Stimulated activated CD4-positive, alpha-beta T cell treated with anti-CD3 and anti-CD28 coated beads, Interleukin-1b, Interleukin-23, amount 100 ng/mL, for 48 hours (primary cell): ENCODE results near the gene PYY.
"Not testable (repeated sequence)": the region's sequence is repeated elsewhere in the genome, so short reads cannot be mapped to it uniquely, and the experiment has no call there.

Experiments used
- DNase-seq: peaks from one replicate; pipeline ENCODE4 v3.0.0-alpha.2; 2020

The PYY gene

GRCh38 chr17:43978078-43978477 lies 24.3 kb upstream of the PYY start:
- no peak for DNase-seq

- no peak for DNase-seq
These were observed 23.5 kb upstream of the PYY start for GRCh38 chr17:43976963-43977837.

- no peak for DNase-seq
These were observed 22.2 kb upstream of the PYY start for GRCh38 chr17:43975898-43976297.

GRCh38 chr17:43974382-43975266 lies 20.9 kb upstream of the PYY start:
- DNase-seq: no peak

- DNase-seq: not testable (repeated sequence)
These were observed 18.9 kb upstream of the PYY start for GRCh38 chr17:43972444-43973212.

GRCh38 chr17:43971436-43971835 lies 17.7 kb upstream of the PYY start:
- not testable (repeated sequence) for DNase-seq

GRCh38 chr17:43970366-43970765 lies 16.6 kb upstream of the PYY start:
- DNase-seq: no peak

GRCh38 chr17:43967251-43967875 lies 13.6 kb upstream of the PYY start:
- DNase-seq: no peak

GRCh38 chr17:43966276-43966675 lies 12.5 kb upstream of the PYY start:
- no peak for DNase-seq

GRCh38 chr17:43962479-43962878 lies 8.7 kb upstream of the PYY start:
- DNase-seq: no peak

GRCh38 chr17:43961954-43962353 lies 8.2 kb upstream of the PYY start:
- no peak for DNase-seq

- DNase-seq: not testable (repeated sequence)
These were observed 7.6 kb upstream of the PYY start for GRCh38 chr17:43961292-43961691.

- DNase-seq: no peak
These were observed 5.1 kb upstream of the PYY start for GRCh38 chr17:43958748-43959352.

- no peak for DNase-seq
These were observed 2.5 kb upstream of the PYY start for GRCh38 chr17:43956222-43956621.

GRCh38 chr17:43952724-43953666 lies 745 bp downstream of the PYY start:
- no peak for DNase-seq

GRCh38 chr17:43952351-43952723 lies 1.4 kb downstream of the PYY start:
- DNase-seq: no peak

- DNase-seq: no peak
These were observed 2.0 kb downstream of the PYY start for GRCh38 chr17:43951750-43952149.

GRCh38 chr17:43950554-43950953 lies 3.2 kb downstream of the PYY start:
- no peak for DNase-seq

- DNase-seq: no peak
These were observed 4.0 kb downstream of the PYY start for GRCh38 chr17:43949781-43950180.

GRCh38 chr17:43946781-43947180 lies 7.0 kb downstream of the PYY start:
- DNase-seq: no peak
